Astrocyte of the cerebellum (primary cell): ENCODE measurements around the gene TIAM2.

Source experiments
- DNase-seq: peaks from one replicate; pipeline ENCODE4 v3.0.0-alpha.2; 2011; ENCODE audit warnings: low read depth
- H3K4me3 ChIP-seq: 2 replicates; pipeline ENCODE4 v1.5.1; 2011; ENCODE audit warnings: mild to moderate bottlenecking, low read depth, low read length, moderate library complexity
- in situ Hi-C: cut with HindIII; loops from 2 replicates; pipeline ENCODE4 v1.10.0; 2017; ENCODE audit warnings: low sequenced_read_pairs
- TF ChIP-seq, protein P1 (sequence below): IDR thresholded peaks from 2 replicates; pipeline ENCODE4 v1.5.1; 2012; ENCODE audit warnings: low read length, low read depth, moderate library complexity, mild to moderate bottlenecking; ENCODE audit errors: missing control alignments

Gene TIAM2

DNA sequence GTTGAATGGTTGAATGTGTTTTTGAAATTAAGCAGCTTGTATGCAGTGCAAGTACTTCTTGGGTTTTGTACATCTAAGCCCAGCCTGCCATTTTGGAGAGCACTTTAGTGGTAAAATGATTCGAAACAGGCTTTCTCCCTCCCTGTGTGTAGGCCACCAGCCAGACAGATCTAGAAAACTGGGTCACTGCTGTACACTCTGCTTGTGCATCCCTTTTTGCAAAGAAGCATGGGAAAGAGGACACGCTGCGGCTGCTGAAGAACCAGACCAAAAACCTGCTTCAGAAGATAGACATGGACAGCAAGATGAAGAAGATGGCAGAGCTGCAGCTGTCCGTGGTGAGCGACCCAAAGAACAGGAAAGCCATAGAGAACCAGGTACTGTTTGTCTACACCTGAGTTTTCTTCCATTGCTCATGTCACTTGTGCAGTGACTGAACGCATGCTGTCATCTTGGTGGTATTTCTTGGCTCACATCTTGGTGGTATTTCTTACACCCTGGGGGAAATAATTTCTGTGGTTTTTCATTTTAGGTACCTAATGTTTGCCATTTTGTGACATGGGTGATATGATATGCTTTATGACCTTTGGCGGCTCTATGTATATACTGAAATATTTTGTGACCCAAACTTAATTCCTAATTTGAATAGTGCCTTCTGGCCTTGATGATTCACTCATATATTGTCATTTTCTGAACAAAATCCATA, 153.0 kb downstream of the TIAM2 start:
- no peak overlapping the region for H3K4me3 ChIP-seq
- DNase-seq: no peak
- in situ Hi-C loops: no loop called here
- TF ChIP-seq, protein P1, sequence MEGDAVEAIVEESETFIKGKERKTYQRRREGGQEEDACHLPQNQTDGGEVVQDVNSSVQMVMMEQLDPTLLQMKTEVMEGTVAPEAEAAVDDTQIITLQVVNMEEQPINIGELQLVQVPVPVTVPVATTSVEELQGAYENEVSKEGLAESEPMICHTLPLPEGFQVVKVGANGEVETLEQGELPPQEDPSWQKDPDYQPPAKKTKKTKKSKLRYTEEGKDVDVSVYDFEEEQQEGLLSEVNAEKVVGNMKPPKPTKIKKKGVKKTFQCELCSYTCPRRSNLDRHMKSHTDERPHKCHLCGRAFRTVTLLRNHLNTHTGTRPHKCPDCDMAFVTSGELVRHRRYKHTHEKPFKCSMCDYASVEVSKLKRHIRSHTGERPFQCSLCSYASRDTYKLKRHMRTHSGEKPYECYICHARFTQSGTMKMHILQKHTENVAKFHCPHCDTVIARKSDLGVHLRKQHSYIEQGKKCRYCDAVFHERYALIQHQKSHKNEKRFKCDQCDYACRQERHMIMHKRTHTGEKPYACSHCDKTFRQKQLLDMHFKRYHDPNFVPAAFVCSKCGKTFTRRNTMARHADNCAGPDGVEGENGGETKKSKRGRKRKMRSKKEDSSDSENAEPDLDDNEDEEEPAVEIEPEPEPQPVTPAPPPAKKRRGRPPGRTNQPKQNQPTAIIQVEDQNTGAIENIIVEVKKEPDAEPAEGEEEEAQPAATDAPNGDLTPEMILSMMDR: no peak

DNA sequence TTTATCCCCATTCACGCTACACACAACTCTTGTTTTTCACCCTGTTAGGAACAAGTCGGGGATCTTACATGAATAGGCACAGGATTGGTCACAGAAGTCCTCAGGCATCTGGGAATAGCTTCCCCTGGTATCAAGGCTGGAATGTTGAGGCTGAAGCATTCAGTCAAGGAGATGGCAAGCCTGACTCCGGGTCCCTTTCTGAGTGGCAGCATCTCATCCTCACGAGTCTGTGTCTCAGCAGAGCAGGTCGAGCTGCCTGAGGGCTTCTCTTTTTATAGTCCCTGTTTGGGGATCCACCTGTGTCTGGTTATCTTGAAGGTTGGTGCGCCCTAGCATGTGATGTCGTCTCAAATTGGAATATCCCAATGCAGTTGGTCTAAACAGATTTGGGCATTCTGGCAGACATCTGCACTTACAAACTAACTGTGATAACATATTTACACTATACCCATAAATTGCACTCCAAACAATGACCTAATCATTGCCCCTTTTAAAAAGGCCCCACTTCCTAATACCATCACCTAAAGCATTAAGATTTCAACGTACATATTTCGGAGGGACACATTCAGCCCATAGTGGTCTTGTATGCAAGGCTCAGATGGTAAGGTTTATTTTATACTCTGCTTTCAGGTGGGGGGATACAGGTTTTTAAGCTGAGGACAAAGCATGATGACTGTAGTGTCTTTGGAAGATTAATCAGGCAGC, 156.0 kb downstream of the TIAM2 start:
- TF ChIP-seq, protein P1: no peak

DNA sequence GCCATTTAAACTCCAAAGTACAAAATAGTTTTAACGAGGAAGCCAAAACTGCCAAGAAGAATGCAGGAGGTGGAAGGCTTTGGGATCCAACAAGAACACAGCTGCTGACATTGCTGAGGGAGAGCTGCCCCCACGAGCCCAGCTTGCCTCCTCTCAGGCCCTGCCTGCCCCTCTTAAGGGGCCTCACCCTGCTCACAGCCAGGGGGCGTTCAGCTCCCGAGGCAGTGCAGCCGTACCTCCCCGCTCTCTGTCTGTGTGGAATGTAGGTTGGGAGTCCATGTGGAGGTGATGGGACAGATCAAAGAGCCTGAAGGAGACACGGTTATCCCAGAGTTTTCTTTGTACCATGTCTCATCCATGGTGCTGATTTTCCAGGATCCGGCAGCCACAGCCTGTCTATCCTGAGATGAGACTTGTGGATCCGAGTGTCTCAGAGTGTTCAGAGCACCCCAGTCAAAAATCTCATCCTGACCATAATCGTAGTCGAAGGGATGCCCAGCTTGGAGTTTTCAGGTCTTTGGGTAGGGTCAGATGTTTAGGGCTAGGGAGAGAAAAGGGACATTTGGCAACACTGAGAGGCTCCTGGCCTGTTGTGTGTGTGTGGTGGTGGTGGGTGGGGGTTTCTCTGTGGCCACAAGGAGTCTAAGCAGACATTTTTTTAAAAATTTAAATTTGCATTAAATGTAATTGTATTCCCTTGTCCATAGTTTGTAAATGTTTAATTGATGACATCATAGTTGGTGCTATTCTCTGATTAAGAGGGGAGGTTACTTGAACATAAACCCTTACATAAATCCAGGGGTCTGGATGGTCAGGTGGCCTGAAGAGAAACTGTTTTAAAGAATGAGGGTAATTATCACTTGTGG, 157.3 kb downstream of the TIAM2 start:
- TF ChIP-seq, protein P1: no peak
- H3K4me3 ChIP-seq: no peak overlapping the region
- DNase-seq: no peak
- in situ Hi-C loops: no loop called here

More for the DNA sequence above, 156.0 kb downstream of the TIAM2 start:
- in situ Hi-C loops: no loop called here
- no peak overlapping the region for H3K4me3 ChIP-seq
- no peak for DNase-seq

DNA sequence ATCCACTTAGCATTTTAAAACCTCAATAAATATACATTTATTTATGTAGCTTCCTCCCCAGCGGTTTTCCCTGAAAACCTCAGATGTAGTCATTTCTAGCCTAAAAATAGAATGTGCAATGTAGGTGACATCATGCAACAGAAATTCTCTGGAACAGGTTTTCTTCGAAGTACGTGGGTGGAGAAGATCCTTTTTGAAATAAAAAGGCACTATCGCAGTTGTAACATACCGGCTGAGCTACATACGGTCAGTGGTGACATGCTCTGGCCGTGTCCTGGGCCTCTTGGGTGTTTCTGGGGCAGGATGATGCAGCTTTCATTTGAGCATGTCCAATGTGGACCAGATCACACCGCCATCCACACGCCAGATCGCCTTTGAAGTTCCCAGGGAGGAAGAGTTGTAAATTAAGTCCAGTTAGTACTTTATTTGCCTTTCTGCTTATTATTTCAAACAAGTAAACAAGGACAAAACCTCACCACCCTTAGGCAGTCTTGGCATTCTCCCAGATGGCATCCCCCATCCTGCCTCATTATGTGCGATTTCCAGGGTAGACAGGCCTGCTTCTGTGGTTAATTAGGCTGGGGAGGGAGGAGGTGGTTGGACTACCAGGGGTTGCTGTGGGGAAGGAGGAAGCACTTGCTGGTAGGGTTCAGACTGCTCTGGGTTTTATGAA, 159.2 kb downstream of the TIAM2 start:
- TF ChIP-seq, protein P1: no peak
- peak; percentile 81 for DNase-seq
- in situ Hi-C loops: no loop called here
- no peak overlapping the region for H3K4me3 ChIP-seq

DNA sequence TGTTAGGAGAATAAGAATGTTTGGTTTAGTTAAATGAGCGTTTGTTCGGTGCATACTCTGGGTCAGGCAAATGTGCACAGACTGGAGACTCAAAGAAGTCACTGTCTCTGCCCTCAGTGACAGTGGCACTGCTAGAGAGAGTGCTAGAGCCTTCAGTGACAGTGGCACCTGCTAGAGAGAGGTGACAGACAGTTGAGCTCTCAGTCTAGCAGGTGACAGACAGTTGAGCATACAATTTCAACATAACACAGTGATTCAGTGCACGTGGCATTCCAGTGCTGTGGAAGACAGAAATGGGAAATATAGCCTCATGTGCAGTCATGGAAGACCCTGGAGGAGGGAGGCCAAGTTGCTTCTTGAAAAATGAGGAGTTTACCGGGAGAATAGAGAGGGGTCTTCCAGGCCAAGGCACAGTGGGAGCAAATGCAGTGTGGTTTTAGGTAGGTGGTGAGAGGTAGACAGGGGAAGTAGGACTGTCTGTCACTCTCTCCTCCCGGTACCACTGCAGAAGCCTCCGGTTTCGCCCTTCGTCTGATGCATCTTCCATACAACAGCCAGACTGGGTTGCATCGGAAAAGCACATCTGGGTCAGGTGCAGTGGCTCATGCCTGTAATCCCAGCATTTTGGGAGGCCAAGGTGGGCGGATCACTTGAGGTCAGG, 160.8 kb downstream of the TIAM2 start:
- DNase-seq: no peak
- H3K4me3 ChIP-seq: no peak overlapping the region
- TF ChIP-seq, protein P1: no peak
- in situ Hi-C loops: no loop called here
